Suprapubic skin (tissue), 4 donors: ENCODE measurements around the gene PITX3. TPM values are rescaled to one million over a fixed set of nuclear protein-coding genes. Genes with fewer than 3 reads are reported as not detected.

ENCODE experiments used
- DNase-seq, 2 donors: peaks; one replicate each; pipeline ENCODE4 v3.0.0-alpha.2; 2019; ENCODE audit warnings: low spot score in 2 of 2
- H3K27ac ChIP-seq: fragments of 200-600 bp; sonication (generic); one replicate; pipeline ENCODE4 v1.5.1; 2019
- H3K27me3 ChIP-seq: fragments of 200-600 bp; sonication (generic); one replicate; pipeline ENCODE4 v1.5.1; 2019
- H3K36me3 ChIP-seq: fragments of 200-600 bp; sonication (generic); one replicate; pipeline ENCODE4 v1.5.1; 2019
- H3K4me1 ChIP-seq: fragments of 200-600 bp; sonication (generic); one replicate; pipeline ENCODE4 v1.5.1; 2019
- H3K4me3 ChIP-seq: fragments of 200-600 bp; sonication (generic); one replicate; pipeline ENCODE4 v1.5.1; 2019; ENCODE audit warnings: mild to moderate bottlenecking
- H3K9me3 ChIP-seq: fragments of 200-600 bp; sonication (generic); one replicate; pipeline ENCODE4 v1.5.1; 2019
- CTCF ChIP-seq, 2 donors: fragments of 200-600 bp in 1 of 2; fragments of 450-650 bp in 1 of 2; sonication (generic) in 1 of 2; IDR thresholded peaks; one replicate each; pipeline ENCODE4 v1.5.1; 2016 to 2019; ENCODE audit warnings: antibody characterized with exemption in 2 of 2, mild to moderate bottlenecking in 1 of 2, moderate library complexity in 1 of 2
- EP300 ChIP-seq: sonication (generic); formaldehyde crosslinking; IDR thresholded peaks from one replicate; pipeline ENCODE4 v1.6.1; 2017; ENCODE audit warnings: antibody characterized with exemption
- POLR2A ChIP-seq, 2 donors: fragments of 450-650 bp; IDR thresholded peaks; one replicate each; pipeline ENCODE4 v1.6.1; 2017; ENCODE audit warnings: antibody characterized with exemption in 2 of 2, mild to moderate bottlenecking in 2 of 2, moderate library complexity in 2 of 2
- POLR2AphosphoS5 ChIP-seq, 3 donors: sonication (generic); formaldehyde crosslinking; IDR thresholded peaks; one replicate each; pipeline ENCODE4 v1.6.1; 2017; ENCODE audit warnings: antibody characterized with exemption in 3 of 3
- WGBS: methylation state at CpG from one replicate; pipeline ENCODE4 v1.1.5; 2018; 5-methylcytosine and 5-hydroxymethylcytosine counted together
- total RNA-seq, 4 donors: library from RNA; depleted of rRNA; stranded (reverse); fragments of >200 nt; gene quantifications; one replicate each; pipeline ENCODE4 v1.1.0, GENCODE V29; 2016

The PITX3 gene
- total RNA-seq, 4 donors from 2014 or later: not detected

GRCh38 chr10:102286216-102286615 lies 44.9 kb upstream of the PITX3 start:
- DNase-seq: no peak
- Histone ChIP-seq H3K36me3 (no peaks in the 10 kb centered on the region), H3K4me1 (peaks cover 38% of the 10 kb centered on the region), H3K4me3 (no peak overlapping the region), H3K27ac (no peak overlapping the region), H3K27me3 (no peaks in the 10 kb centered on the region), H3K9me3 (no peaks in the 10 kb centered on the region)
- 64% methylated on average over 2 of the region's 2 CpGs for WGBS
- TF ChIP-seq POLR2A (IDR thresholded peaks at IDR 0.05): no peak
- TF ChIP-seq POLR2AphosphoS5 (IDR thresholded peaks at IDR 0.05): no peak

- WGBS: 50% methylated on average over 2 of the region's 2 CpGs
- H3K27me3 ChIP-seq: no peaks in the 10 kb centered on the region
- TF ChIP-seq POLR2A (IDR thresholded peaks at IDR 0.05): no peak
- no peak for TF ChIP-seq CTCF (IDR thresholded peaks at IDR 0.05)
- TF ChIP-seq POLR2AphosphoS5 (IDR thresholded peaks at IDR 0.05): no peak
- TF ChIP-seq EP300: no peak
- H3K4me3 ChIP-seq: no peak overlapping the region
- peaks cover 46% of the 10 kb centered on the region for H3K4me1 ChIP-seq
- no peaks in the 10 kb centered on the region for H3K9me3 ChIP-seq
- no peak overlapping the region for H3K27ac ChIP-seq
- no peak for DNase-seq
- H3K36me3 ChIP-seq: no peaks in the 10 kb centered on the region
Measured at GRCh38 chr10:102285133-102285532, 43.8 kb upstream of the PITX3 start.

GRCh38 chr10:102284531-102284930 lies 43.2 kb upstream of the PITX3 start:
- Histone ChIP-seq H3K27me3 (no peaks in the 10 kb centered on the region), H3K27ac (peak overlapping the region; percentile 28), H3K36me3 (no peaks in the 10 kb centered on the region), H3K9me3 (no peaks in the 10 kb centered on the region), H3K4me3 (no peak overlapping the region), H3K4me1 (peaks cover 49% of the 10 kb centered on the region)
- DNase-seq: no peak
- 64% methylated on average over 2 of the region's 2 CpGs for whole genome bisulfite sequencing
- TF ChIP-seq POLR2A (IDR thresholded peaks at IDR 0.05) (no peak), POLR2AphosphoS5 (IDR thresholded peaks at IDR 0.05) (no peak), EP300 (no peak), CTCF (IDR thresholded peaks at IDR 0.05) (no peak)

GRCh38 chr10:102283890-102284289 lies 42.6 kb upstream of the PITX3 start:
- Histone ChIP-seq H3K9me3 (no peaks in the 10 kb centered on the region), H3K4me1 (peaks cover 49% of the 10 kb centered on the region), H3K27ac (peak overlapping the region; percentile 28), H3K27me3 (no peaks in the 10 kb centered on the region), H3K4me3 (no peak overlapping the region), H3K36me3 (no peaks in the 10 kb centered on the region)
- no peak for TF ChIP-seq POLR2AphosphoS5 (IDR thresholded peaks at IDR 0.05)
- no peak for TF ChIP-seq EP300
- TF ChIP-seq POLR2A (IDR thresholded peaks at IDR 0.05): no peak
- no peak for TF ChIP-seq CTCF (IDR thresholded peaks at IDR 0.05)
- no peak for DNase-seq
- 32% methylated on average over 2 of the region's 2 CpGs for WGBS

- Histone ChIP-seq H3K9me3 (no peaks in the 10 kb centered on the region), H3K36me3 (no peaks in the 10 kb centered on the region), H3K27me3 (no peaks in the 10 kb centered on the region), H3K4me3 (no peak overlapping the region), H3K27ac (peak overlapping the region; percentile 28), H3K4me1 (peaks cover 49% of the 10 kb centered on the region)
- TF ChIP-seq POLR2AphosphoS5 (IDR thresholded peaks at IDR 0.05) (no peak), EP300 (no peak), CTCF (IDR thresholded peaks at IDR 0.05) (no peak), POLR2A (IDR thresholded peaks at IDR 0.05) (no peak)
- DNase-seq: no peak
- 34% methylated on average over 2 of the region's 2 CpGs for WGBS
Measured at GRCh38 chr10:102283488-102283887, 42.2 kb upstream of the PITX3 start.

GRCh38 chr10:102281102-102281487 lies 39.8 kb upstream of the PITX3 start:
- WGBS: 22% methylated on average over 3 of the region's 3 CpGs
- no peak for DNase-seq
- H3K36me3 ChIP-seq: peaks cover 9% of the 10 kb centered on the region
- no peaks in the 10 kb centered on the region for H3K9me3 ChIP-seq
- no peak overlapping the region for H3K27ac ChIP-seq
- peaks cover 44% of the 10 kb centered on the region for H3K4me1 ChIP-seq
- TF ChIP-seq CTCF (IDR thresholded peaks at IDR 0.05): no peak
- TF ChIP-seq POLR2AphosphoS5 (IDR thresholded peaks at IDR 0.05): no peak
- TF ChIP-seq POLR2A (IDR thresholded peaks at IDR 0.05): no peak
- TF ChIP-seq EP300: no peak
- no peak overlapping the region for H3K4me3 ChIP-seq
- no peaks in the 10 kb centered on the region for H3K27me3 ChIP-seq
